Mucosa of descending colon (tissue), 3 donors: ENCODE measurements around the gene DAD1. TPM values are rescaled to one million over a fixed set of nuclear protein-coding genes. Genes with fewer than 3 reads are reported as not detected.
A peak's percentile ranks its signal among the peaks of the same experiment; 100 is the strongest.

Experiments used
- ATAC-seq: fragments of 200-7000 bp; cut with Tn5 transposase; one replicate; pipeline ENCODE4 v1.9.1; 2020; ENCODE audit warnings: mild to moderate bottlenecking, moderate library complexity
- DNase-seq, 3 donors: peaks; one replicate each; pipeline ENCODE4 v3.0.0-alpha.2; 2020
- H3K36me3 ChIP-seq: fragments of 200-600 bp; one replicate; pipeline ENCODE4 v1.8.0; 2021; ENCODE audit warnings: low read depth, mild to moderate bottlenecking
- H3K4me1 ChIP-seq: fragments of 200-600 bp; one replicate; pipeline ENCODE4 v1.8.0; 2021; ENCODE audit warnings: low read depth, mild to moderate bottlenecking
- H3K4me3 ChIP-seq: fragments of 200-600 bp; one replicate; pipeline ENCODE4 v1.8.0; 2021; ENCODE audit warnings: mild to moderate bottlenecking
- H3K9me3 ChIP-seq: fragments of 200-600 bp; one replicate; pipeline ENCODE4 v1.8.0; 2021; ENCODE audit warnings: mild to moderate bottlenecking
- intact Hi-C, 2 donors: fragments of 100-400 bp; cut with DNase I in 1 of 2; cut with micrococcal nuclease in 1 of 2; formaldehyde crosslinking; loops; one replicate each; pipeline versions ENCODE4 v1.11.0 to v1.11.1; 2022; cut with DNase I, micrococcal nuclease
- total RNA-seq, 3 donors: library from RNA; stranded (reverse); fragmentation: NEBNext Ultra II Directional in 2 of 3; extraction: Animal tissue kit (Norgen Biotek cat#: 25700) in 2 of 3; gene quantifications; one replicate each; pipeline versions ENCODE4 v1.2.1 to v1.2.4, GENCODE V29; 2021 to 2023
- TF ChIP-seq, protein P1 (sequence below): fragments of 200-600 bp; IDR thresholded peaks from one replicate; pipeline ENCODE4 v1.8.0; 2022; ENCODE audit warnings: antibody characterized with exemption, mild to moderate bottlenecking
- donor health status: DM: no; HTN: no; CAD: no; lungs with moderate emphysema.
- donor health status: DM: no; HTN: no; CAD: no.
- donor health status: DM: no; HTN: yes; CAD: no.

The DAD1 gene
- total RNA-seq, 3 donors from 2014 or later: 124 to 148 (median 140) TPM

DNA sequence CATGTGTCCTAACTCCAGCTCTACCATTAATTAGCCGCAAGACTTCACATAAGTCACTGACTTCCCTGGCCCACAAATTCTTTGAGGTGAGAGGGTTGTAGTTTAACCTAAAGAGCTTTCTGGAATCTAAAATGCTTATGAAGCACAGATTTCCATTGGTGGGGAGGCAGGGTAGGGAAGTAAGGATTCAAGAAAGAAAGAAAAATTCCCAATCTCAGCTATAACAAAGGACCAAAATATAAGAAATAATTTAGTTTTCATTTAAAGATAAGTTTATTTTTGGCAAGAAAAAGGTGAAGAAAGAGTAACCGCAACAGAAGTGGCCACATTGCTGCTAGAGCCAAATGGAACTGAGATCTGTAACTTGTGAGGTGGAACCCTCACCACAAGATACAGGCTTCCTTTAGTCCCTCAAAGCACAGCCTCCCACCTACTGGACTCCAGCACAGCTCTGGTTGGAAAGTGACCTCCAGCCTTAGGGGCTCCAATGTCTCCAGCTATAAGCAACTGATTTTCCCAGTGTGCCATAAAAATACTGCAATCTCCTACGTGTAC, 23.6 kb downstream of the DAD1 start:
- Histone ChIP-seq H3K4me3 (no peak overlapping the region), H3K4me1 (peaks cover 18% of the 10 kb centered on the region), H3K9me3 (no peaks in the 10 kb centered on the region), H3K36me3 (no peaks in the 10 kb centered on the region)
- TF ChIP-seq, protein P1, sequence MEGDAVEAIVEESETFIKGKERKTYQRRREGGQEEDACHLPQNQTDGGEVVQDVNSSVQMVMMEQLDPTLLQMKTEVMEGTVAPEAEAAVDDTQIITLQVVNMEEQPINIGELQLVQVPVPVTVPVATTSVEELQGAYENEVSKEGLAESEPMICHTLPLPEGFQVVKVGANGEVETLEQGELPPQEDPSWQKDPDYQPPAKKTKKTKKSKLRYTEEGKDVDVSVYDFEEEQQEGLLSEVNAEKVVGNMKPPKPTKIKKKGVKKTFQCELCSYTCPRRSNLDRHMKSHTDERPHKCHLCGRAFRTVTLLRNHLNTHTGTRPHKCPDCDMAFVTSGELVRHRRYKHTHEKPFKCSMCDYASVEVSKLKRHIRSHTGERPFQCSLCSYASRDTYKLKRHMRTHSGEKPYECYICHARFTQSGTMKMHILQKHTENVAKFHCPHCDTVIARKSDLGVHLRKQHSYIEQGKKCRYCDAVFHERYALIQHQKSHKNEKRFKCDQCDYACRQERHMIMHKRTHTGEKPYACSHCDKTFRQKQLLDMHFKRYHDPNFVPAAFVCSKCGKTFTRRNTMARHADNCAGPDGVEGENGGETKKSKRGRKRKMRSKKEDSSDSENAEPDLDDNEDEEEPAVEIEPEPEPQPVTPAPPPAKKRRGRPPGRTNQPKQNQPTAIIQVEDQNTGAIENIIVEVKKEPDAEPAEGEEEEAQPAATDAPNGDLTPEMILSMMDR: no peak
- intact Hi-C loops: loop anchor here in 1 of 2 donors (10.0 kb wide), 1 partner anchor 79 kb away; the partner anchor contains the start of gene OR6J1
- no peak for DNase-seq
- ATAC-seq: no peak

DNA sequence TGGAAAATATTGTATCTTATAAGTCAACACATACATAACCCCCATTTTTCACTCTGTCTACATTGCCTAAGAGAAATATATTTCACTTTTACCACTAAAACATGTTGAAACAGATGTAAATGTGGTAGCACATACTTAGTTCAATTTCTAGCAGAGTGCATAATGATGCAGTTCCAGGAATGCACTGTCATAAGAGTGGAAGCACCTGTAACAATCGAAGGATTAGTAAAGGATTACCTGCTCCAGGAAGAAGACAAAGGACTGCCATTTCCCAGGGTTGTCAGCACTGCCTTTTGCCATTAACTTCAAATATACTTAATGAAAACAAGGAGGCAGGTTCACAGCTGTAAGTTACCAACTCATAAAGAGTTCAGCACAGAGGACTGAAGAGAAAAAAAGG, 24.6 kb downstream of the DAD1 start:
- Histone ChIP-seq H3K4me3 (no peak overlapping the region), H3K36me3 (no peaks in the 10 kb centered on the region), H3K4me1 (peaks cover 28% of the 10 kb centered on the region), H3K9me3 (no peaks in the 10 kb centered on the region)
- ATAC-seq (no peak), DNase-seq (no peak)
- intact Hi-C loops: loop anchor here in 1 of 2 donors (10.0 kb wide), 1 partner anchor 80 kb away; the partner anchor contains the start of gene OR6J1
- TF ChIP-seq, protein P1: no peak

DNA sequence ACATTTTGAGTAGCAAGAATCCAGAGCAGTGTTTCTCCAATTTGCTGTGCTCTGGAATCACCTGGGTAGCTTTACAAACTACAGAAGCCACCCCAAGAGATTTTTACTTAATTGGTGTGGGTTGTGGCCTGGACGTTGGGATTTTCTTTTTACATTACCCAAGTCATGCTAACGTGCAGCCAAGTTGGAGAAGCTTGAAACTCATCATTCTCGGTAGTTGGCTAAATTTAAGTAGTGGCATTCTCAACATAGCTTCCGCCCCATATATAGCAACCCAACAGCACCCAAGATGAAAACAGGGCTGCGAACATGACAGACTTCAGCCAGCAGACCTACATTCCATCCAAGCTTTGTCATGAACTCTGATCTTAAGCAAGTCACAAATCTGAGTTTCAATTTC, 25.0 kb downstream of the DAD1 start:
- no peaks in the 10 kb centered on the region for H3K36me3 ChIP-seq
- intact Hi-C loops: loop anchor here in 1 of 2 donors (10.0 kb wide), 1 partner anchor 81 kb away; the partner anchor contains the start of gene OR6J1
- H3K4me1 ChIP-seq: peaks cover 31% of the 10 kb centered on the region
- TF ChIP-seq, protein P1: no peak
- no peaks in the 10 kb centered on the region for H3K9me3 ChIP-seq
- H3K4me3 ChIP-seq: no peak overlapping the region
- ATAC-seq (no peak), DNase-seq (no peak)

DNA sequence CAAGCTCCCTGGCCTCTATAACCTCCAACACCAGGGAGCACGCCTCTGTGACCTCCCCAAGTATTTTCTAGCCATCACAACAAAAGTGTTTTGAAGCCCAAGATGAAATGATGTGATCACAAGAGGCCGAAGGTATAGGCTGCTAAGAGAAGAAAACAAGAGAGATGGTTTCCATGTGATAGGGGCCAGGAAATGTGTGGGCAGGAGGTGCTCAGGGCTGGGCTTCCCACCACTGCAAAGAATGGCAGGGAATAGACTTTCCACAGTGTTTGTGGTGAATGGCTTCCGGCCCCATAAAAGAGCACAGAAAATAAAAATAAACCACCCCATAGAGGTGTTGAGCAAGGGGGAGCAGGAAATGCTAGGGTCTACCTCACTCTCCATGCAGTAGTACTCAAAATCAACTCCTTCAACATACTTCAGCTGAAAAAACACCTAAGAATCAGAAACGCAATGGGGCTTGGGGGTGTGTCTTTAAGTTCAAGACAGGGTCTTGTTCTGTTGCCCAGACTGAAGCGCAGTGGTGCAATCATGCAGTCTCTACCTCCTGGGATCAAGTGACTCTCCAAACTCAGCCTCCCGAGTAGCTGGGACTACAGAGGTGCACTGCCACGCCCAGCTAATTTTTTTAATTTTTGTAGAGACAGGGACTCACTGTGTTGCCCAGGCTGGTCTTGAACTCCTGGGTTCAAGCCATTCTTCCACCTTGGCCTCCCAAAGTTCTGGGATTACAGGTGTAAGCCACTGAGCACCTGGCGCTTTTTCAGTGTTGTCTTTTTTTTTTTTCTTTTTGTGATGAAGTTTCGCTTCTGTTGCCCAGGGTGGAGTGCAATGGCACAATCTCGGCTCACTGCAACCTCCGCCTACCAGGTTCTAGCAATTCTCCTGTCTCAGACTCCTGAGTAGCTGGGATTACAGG, 27.1 kb downstream of the DAD1 start:
- H3K36me3 ChIP-seq: no peaks in the 10 kb centered on the region
- H3K9me3 ChIP-seq: no peaks in the 10 kb centered on the region
- DNase-seq: peak in 1 of 3 donors; percentile 57
- no peak overlapping the region for H3K4me3 ChIP-seq
- TF ChIP-seq, protein P1: no peak
- intact Hi-C loops: loop anchor here in 1 of 2 donors (10.0 kb wide), 1 partner anchor 83 kb away; the partner anchor contains the start of gene OR6J1
- H3K4me1 ChIP-seq: peaks cover 44% of the 10 kb centered on the region
- peak; percentile 50 for ATAC-seq

DNA sequence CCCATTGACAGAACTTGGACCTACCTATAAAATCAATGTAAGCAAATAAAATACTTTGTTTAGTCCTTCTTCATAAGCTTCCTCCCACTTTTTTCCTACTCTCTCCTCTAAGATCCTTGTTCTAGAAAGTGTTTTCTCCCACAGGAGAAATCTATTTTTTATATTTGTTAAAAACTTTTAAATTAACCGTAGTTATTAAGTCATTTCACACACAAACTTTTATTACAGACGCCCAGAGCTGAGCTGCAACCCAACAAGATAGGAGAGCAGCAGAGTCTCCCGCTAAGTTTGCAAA, 27.7 kb downstream of the DAD1 start:
- no peak for ATAC-seq
- Histone ChIP-seq H3K9me3 (no peaks in the 10 kb centered on the region), H3K4me3 (no peak overlapping the region), H3K4me1 (peaks cover 49% of the 10 kb centered on the region), H3K36me3 (no peaks in the 10 kb centered on the region)
- intact Hi-C loops: loop anchor here in 1 of 2 donors (10.0 kb wide), 1 partner anchor 83 kb away; the partner anchor contains the start of gene OR6J1
- TF ChIP-seq, protein P1: no peak
- DNase-seq: no peak
